Gastrocnemius medialis (tissue), 4 donors: Measurements from ENCODE around the gene HMCN2.

Source experiments
- POLR2A ChIP-seq, 2 donors: fragments of 450-650 bp; IDR thresholded peaks; one replicate each; pipeline ENCODE4 v1.6.1; 2017; ENCODE audit warnings: antibody characterized with exemption in 2 of 2, mild to moderate bottlenecking in 2 of 2, moderate library complexity in 2 of 2
- TF ChIP-seq, protein P1 (sequence below), 5 experiments: fragments of 450-650 bp in 3 of 5; fragments of 200-600 bp in 2 of 5; sonication (generic) in 2 of 5; IDR thresholded peaks in 4 of 5; conservative IDR thresholded peaks in 1 of 5; 1 replicate in 4 of 5; 2 replicates in 1 of 5; pipeline ENCODE4 v1.5.1; 2016 to 2019; ENCODE audit warnings: antibody characterized with exemption in 5 of 5, mild to moderate bottlenecking in 3 of 5, moderate library complexity in 3 of 5

DNA sequence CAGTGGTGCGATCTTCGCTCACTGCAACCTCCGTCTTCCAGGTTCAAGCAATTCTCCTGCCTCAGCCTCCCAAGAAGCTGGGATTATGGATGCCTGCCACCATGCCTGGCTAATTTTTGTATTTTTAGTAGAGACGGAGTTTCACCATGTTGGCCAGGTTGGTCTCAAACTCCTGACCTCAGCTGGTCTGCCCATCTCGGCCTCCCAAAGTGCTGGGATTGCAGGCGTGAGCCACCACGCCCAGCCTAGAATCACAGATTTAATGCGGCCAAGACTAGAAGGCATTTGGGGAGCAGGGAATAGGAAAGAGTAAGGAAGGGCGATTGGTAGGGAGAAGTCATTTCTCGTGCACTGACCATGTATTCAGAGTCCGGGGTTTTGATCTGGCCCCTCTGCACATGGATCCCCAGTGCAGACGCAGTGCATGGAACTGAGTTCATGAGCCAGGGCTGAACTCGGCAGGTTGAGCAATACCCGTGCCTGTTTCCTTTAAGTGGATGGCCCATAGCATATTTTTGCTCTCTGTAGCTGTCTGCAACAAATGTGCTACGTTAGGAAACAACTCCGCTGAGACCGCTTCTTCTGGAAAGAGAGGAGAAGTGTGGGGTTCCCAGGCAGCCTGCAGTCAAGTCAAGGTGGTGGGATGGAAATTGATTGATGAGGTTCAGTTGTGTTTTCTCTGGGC is 3.4 kb upstream of the HMCN2 start:
- TF ChIP-seq, protein P1, sequence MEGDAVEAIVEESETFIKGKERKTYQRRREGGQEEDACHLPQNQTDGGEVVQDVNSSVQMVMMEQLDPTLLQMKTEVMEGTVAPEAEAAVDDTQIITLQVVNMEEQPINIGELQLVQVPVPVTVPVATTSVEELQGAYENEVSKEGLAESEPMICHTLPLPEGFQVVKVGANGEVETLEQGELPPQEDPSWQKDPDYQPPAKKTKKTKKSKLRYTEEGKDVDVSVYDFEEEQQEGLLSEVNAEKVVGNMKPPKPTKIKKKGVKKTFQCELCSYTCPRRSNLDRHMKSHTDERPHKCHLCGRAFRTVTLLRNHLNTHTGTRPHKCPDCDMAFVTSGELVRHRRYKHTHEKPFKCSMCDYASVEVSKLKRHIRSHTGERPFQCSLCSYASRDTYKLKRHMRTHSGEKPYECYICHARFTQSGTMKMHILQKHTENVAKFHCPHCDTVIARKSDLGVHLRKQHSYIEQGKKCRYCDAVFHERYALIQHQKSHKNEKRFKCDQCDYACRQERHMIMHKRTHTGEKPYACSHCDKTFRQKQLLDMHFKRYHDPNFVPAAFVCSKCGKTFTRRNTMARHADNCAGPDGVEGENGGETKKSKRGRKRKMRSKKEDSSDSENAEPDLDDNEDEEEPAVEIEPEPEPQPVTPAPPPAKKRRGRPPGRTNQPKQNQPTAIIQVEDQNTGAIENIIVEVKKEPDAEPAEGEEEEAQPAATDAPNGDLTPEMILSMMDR (IDR thresholded peaks at IDR 0.05 in 4 of 5, conservative IDR thresholded peaks at IDR 0.05 in 1 of 5) = no peak
- TF ChIP-seq POLR2A (IDR thresholded peaks at IDR 0.05) = no peak
